CD4-positive, alpha-beta T cell (primary cell): ENCODE data around the gene PPP1R14C. TPM values are rescaled to one million over a fixed set of nuclear protein-coding genes. Genes with fewer than 3 reads are reported as not detected.

ENCODE experiments used
- ATAC-seq: fragments of 200-7000 bp; cut with Tn5 transposase; one replicate; pipeline ENCODE4 v1.10.0; 2022; ENCODE audit warnings: mild to moderate bottlenecking; ENCODE audit not compliant: poor library complexity
- CTCF ChIA-PET: fragments of 350-600 bp; sonication (Branson Sonifier 250); formaldehyde crosslinking; loops from one replicate; lab custom pipeline; 2021; ENCODE audit warnings: antibody characterized with exemption, inconsistent platforms; lab: Charles Lee
- POLR2A ChIA-PET: fragments of 350-600 bp; sonication (Branson Sonifier 250); formaldehyde crosslinking; loops from one replicate; lab custom pipeline; 2021; ENCODE audit warnings: antibody characterized with exemption, inconsistent platforms; lab: Charles Lee
- DNase-seq, 14 experiments: peaks; one replicate each; pipeline ENCODE4 v3.0.0-alpha.2; 2013 to 2020; ENCODE audit warnings: mixed read lengths in 2 of 14
- H3K27ac ChIP-seq, 2 donors: one replicate each; pipeline versions ENCODE4 v1.5.1 to v1.7.0; 2013; ENCODE audit warnings: low read length in 2 of 2, low read depth in 1 of 2, mild to moderate bottlenecking in 1 of 2
- H3K27me3 ChIP-seq, 2 experiments: 1 replicate in 1 of 2; 2 replicates in 1 of 2; pipeline versions ENCODE4 v1.6.1 to v1.7.0; 2013; ENCODE audit warnings: low read length in 2 of 2, control low read depth in 1 of 2, mild to moderate bottlenecking in 1 of 2, moderate library complexity in 1 of 2; ENCODE audit not compliant: insufficient read depth in 2 of 2, control insufficient read depth in 1 of 2
- H3K36me3 ChIP-seq: one replicate; pipeline ENCODE4 v1.6.1; 2013; ENCODE audit warnings: low read length, control low read depth; ENCODE audit not compliant: insufficient read depth
- H3K4me1 ChIP-seq: one replicate; pipeline ENCODE4 v1.6.1; 2013; ENCODE audit warnings: low read length, control low read depth; ENCODE audit not compliant: insufficient read depth
- H3K4me3 ChIP-seq: one replicate; pipeline ENCODE4 v1.5.1; 2013; ENCODE audit warnings: mild to moderate bottlenecking, low read length, moderate library complexity
- H3K9me3 ChIP-seq, 2 experiments: 1 replicate in 1 of 2; 2 replicates in 1 of 2; pipeline versions ENCODE4 v1.6.1 to v1.7.0; 2013; ENCODE audit warnings: low read length in 2 of 2, mild to moderate bottlenecking in 2 of 2, control low read depth in 1 of 2, moderate library complexity in 1 of 2; ENCODE audit not compliant: control insufficient read depth in 1 of 2, insufficient read depth in 1 of 2
- H3K27ac Mint-ChIP-seq: one replicate; pipeline ENCODE4 v1.8.0; 2020; ENCODE audit warnings: mixed read lengths
- H3K27me3 Mint-ChIP-seq: one replicate; pipeline ENCODE4 v1.8.0; 2021; ENCODE audit warnings: mixed read lengths
- H3K36me3 Mint-ChIP-seq: one replicate; pipeline ENCODE4 v1.8.0; 2021; ENCODE audit warnings: low read depth, mixed read lengths
- H3K4me1 Mint-ChIP-seq: one replicate; pipeline ENCODE4 v1.8.0; 2021; ENCODE audit warnings: low read depth, mixed read lengths
- H3K4me3 Mint-ChIP-seq: one replicate; pipeline ENCODE4 v1.8.0; 2020; ENCODE audit warnings: mild to moderate bottlenecking, mixed read lengths
- H3K9me3 Mint-ChIP-seq: one replicate; pipeline ENCODE4 v1.8.0; 2020; ENCODE audit warnings: mixed read lengths
- CTCF ChIP-seq: fragments of 200-600 bp; IDR thresholded peaks from one replicate; pipeline ENCODE4 v1.8.0; 2022; ENCODE audit warnings: antibody characterized with exemption, mild to moderate bottlenecking
- intact Hi-C, 2 experiments: fragments of 100-400 bp; cut with DNase I in 1 of 2; cut with micrococcal nuclease in 1 of 2; formaldehyde crosslinking; loops; one replicate each; pipeline versions ENCODE4 v1.15.1 to v1.9.0; 2023 to 2025; cut with DNase I, micrococcal nuclease
- total RNA-seq, 174 experiments: library from RNA in 2 of 174; stranded (reverse) in 2 of 174; gene quantifications; one replicate each; pipeline ENCODE4 v1.2.3 and lab custom pipeline; 2021 to 2026

Gene PPP1R14C
- total RNA-seq, 2 experiments from 2014 or later, result not detected

GRCh38 chr6:150298676-150299075 is 155.8 kb downstream of the PPP1R14C start:
- H3K36me3 Mint-ChIP-seq, result no peaks in the 10 kb centered on the region
- no peak overlapping the region for H3K4me3 Mint-ChIP-seq
- no peaks in the 10 kb centered on the region for H3K4me1 ChIP-seq
- ATAC-seq (no peak), DNase-seq (no peak)
- TF ChIP-seq CTCF, result no peak
- H3K27ac ChIP-seq, result no peak overlapping the region
- no peak overlapping the region for H3K4me3 ChIP-seq
- ChIA-PET CTCF (interaction anchor here (1.2 kb wide), 1 partner anchor 25 kb away, joined by 4 read pairs; no protein-coding TSS in a partner anchor), POLR2A (no interaction called here)
- intact Hi-C loops, result no loop called here
- H3K36me3 ChIP-seq, result no peaks in the 10 kb centered on the region
- no peak overlapping the region for H3K27ac Mint-ChIP-seq
- peaks cover 4% of the 10 kb centered on the region for H3K27me3 Mint-ChIP-seq
- no peaks in the 10 kb centered on the region for H3K4me1 Mint-ChIP-seq
- no peaks in the 10 kb centered on the region for H3K27me3 ChIP-seq
- peaks cover 5% of the 10 kb centered on the region for H3K9me3 Mint-ChIP-seq
- peaks cover 6 to 14% of the 10 kb centered on the region in 2 experiments for H3K9me3 ChIP-seq

Other genes starting within 250 kb of the PPP1R14C start
- gene RAET1E, start 244.9 kb upstream of the PPP1R14C start, total RNA-seq, result not detected
- gene RAET1G, start 219.9 kb upstream of the PPP1R14C start, total RNA-seq, result not detected
- 1 to 10 TPM; 1.8 to 1.9 TPM for gene ULBP2, start 201.0 kb upstream of the PPP1R14C start, total RNA-seq
- gene ULBP1, start 179.1 kb upstream of the PPP1R14C start, total RNA-seq, result under 1 TPM; 0.08 to 0.14 TPM
- gene RAET1L, start 117.5 kb upstream of the PPP1R14C start, total RNA-seq, result not detected
- gene ULBP3, start 73.9 kb upstream of the PPP1R14C start, total RNA-seq, result under 1 TPM in 1 of 2 experiments, not detected in 1; 0.44 TPM
- gene IYD, start 226.0 kb downstream of the PPP1R14C start, total RNA-seq, result not detected